ENCODE data around the gene FXYD2.

GRCh38 chr11:117842131-117842941 is 17.8 kb upstream of the FXYD2 start:
- TF ChIP-seq, protein P1, sequence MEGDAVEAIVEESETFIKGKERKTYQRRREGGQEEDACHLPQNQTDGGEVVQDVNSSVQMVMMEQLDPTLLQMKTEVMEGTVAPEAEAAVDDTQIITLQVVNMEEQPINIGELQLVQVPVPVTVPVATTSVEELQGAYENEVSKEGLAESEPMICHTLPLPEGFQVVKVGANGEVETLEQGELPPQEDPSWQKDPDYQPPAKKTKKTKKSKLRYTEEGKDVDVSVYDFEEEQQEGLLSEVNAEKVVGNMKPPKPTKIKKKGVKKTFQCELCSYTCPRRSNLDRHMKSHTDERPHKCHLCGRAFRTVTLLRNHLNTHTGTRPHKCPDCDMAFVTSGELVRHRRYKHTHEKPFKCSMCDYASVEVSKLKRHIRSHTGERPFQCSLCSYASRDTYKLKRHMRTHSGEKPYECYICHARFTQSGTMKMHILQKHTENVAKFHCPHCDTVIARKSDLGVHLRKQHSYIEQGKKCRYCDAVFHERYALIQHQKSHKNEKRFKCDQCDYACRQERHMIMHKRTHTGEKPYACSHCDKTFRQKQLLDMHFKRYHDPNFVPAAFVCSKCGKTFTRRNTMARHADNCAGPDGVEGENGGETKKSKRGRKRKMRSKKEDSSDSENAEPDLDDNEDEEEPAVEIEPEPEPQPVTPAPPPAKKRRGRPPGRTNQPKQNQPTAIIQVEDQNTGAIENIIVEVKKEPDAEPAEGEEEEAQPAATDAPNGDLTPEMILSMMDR (conservative IDR thresholded peaks at IDR 0.05; ENCODE audit: low read depth, low read length), result no peak
- TF ChIP-seq EZH2 (IDR thresholded peaks at IDR 0.05; ENCODE audit: low read length, unreplicated experiment) (no peak), EZH2phosphoT487 (IDR thresholded peaks at IDR 0.05; ENCODE audit: borderline replicate concordance, low read length) (no peak)
